HCT116 (cell line): Measurements from ENCODE around the gene ABCA8. TPM values are rescaled to one million over a fixed set of nuclear protein-coding genes. Genes with fewer than 3 reads are reported as not detected.

Experiments used
- ATAC-seq: fragments of 200-7000 bp; cut with Tn5 transposase; 2 replicates; pipeline ENCODE4 v1.9.1; 2020; ENCODE audit warnings: mild to moderate bottlenecking, moderate library complexity
- BruUV-seq: library from RNA; stranded (reverse); fragments of 400-500 nt; replicated peaks from 2 replicates; lab custom pipeline; 2021; lab: Mats Ljungman, UMichigan
- CTCF ChIA-PET: fragments of 300-600 bp; sonication (Branson Sonifier 250); formaldehyde crosslinking; loops from one replicate; lab custom pipeline; 2021; ENCODE audit warnings: antibody characterized with exemption; lab: Charles Lee
- POLR2A ChIA-PET: fragments of 300-600, 350-600 bp; sonication (Branson Sonifier 250); formaldehyde crosslinking; loops from one replicate; lab custom pipeline; 2021; ENCODE audit warnings: antibody characterized with exemption; lab: Charles Lee
- RAD21 ChIA-PET, 2 experiments: fragments of 300-600 bp; sonication (Branson Sonifier 250); formaldehyde crosslinking; loops; one replicate each; lab custom pipeline; 2023; ENCODE audit warnings: low total read pairs in 2 of 2; ENCODE audit not compliant: uncharacterized antibody in 2 of 2, unreplicated experiment in 2 of 2, low non-redundant PET in 1 of 2; lab: Charles Lee
- DNase-seq: peaks from one replicate; pipeline ENCODE4 v3.0.0-alpha.2; 2010; ENCODE audit warnings: low read depth, low spot score
- H2AFZ ChIP-seq: fragments of 200-600 bp; shearing (Covaris generic), sonication (generic); 2 replicates; pipeline ENCODE4 v1.6.1; 2017; ENCODE audit warnings: low read depth, mixed run types, mixed read lengths, antibody characterized with exemption, low read length; ENCODE audit not compliant: poor library complexity, severe bottlenecking
- H3K27ac ChIP-seq: 2 replicates; pipeline ENCODE4 v1.5.1; 2012; ENCODE audit warnings: low read depth, low read length
- H3K27me3 ChIP-seq: fragments of 200-600 bp; sonication (generic); 2 replicates; pipeline ENCODE4 v1.6.1; 2016; ENCODE audit warnings: mixed run types, low read length, mixed read lengths; ENCODE audit not compliant: insufficient read depth
- H3K36me3 ChIP-seq, 2 experiments: fragments of 200-500 bp in 1 of 2; fragments of 200-600 bp in 1 of 2; sonication (Bioruptor generic) in 1 of 2; sonication (generic) in 1 of 2; 2 replicates each; pipeline versions ENCODE4 v1.5.1 to v1.6.1; 2014 to 2016; ENCODE audit warnings: low read length in 2 of 2, inconsistent platforms in 1 of 2, mixed read lengths in 1 of 2, mixed run types in 1 of 2; ENCODE audit not compliant: insufficient read depth in 2 of 2, control insufficient read depth in 1 of 2
- H3K4me1 ChIP-seq, 2 experiments: fragments of 200-600 bp in 1 of 2; sonication (generic) in 1 of 2; 2 replicates each; pipeline versions ENCODE4 v1.5.1 to v1.6.1; 2012 to 2017; ENCODE audit warnings: low read length in 2 of 2, inconsistent platforms in 1 of 2, mild to moderate bottlenecking in 1 of 2, mixed read lengths in 1 of 2, mixed run types in 1 of 2, moderate library complexity in 1 of 2; ENCODE audit not compliant: insufficient read depth in 2 of 2, control insufficient read depth in 1 of 2
- H3K4me2 ChIP-seq: fragments of 200-600 bp; sonication (generic); 2 replicates; pipeline ENCODE4 v1.6.1; 2017; ENCODE audit warnings: mixed run types, low read length, mixed read lengths
- H3K4me3 ChIP-seq, 2 experiments: fragments of 200-600 bp in 1 of 2; sonication (generic) in 1 of 2; replicated peaks in 1 of 2; 2 replicates each; pipeline ENCODE4 v1.5.1; 2011 to 2016; ENCODE audit warnings: low read length in 2 of 2, control low read depth in 1 of 2, low read depth in 1 of 2, mild to moderate bottlenecking in 1 of 2, mixed read lengths in 1 of 2, mixed run types in 1 of 2
- H3K79me2 ChIP-seq: fragments of 200-600 bp; sonication (generic); 2 replicates; pipeline ENCODE4 v1.6.1; 2017; ENCODE audit warnings: mild to moderate bottlenecking, mixed run types, low read length, moderate library complexity, mixed read lengths; ENCODE audit not compliant: insufficient read depth
- H3K9ac ChIP-seq: fragments of 200-600 bp; sonication (generic); 2 replicates; pipeline ENCODE4 v1.6.1; 2016; ENCODE audit warnings: low read length, mixed read lengths
- H3K9me2 ChIP-seq: fragments of 200-600 bp; sonication (generic), shearing (Covaris generic); 2 replicates; pipeline ENCODE4 v1.6.1; 2017; ENCODE audit warnings: mixed run types, mild to moderate bottlenecking, moderate library complexity; ENCODE audit not compliant: insufficient read depth
- H3K9me3 ChIP-seq, 2 experiments: fragments of 200-500 bp in 1 of 2; fragments of 200-600 bp in 1 of 2; sonication (Bioruptor generic) in 1 of 2; sonication (generic) in 1 of 2; 2 replicates each; pipeline ENCODE4 v1.6.1; 2014 to 2017; ENCODE audit warnings: low read length in 2 of 2, mixed read lengths in 2 of 2, inconsistent platforms in 1 of 2, low read depth in 1 of 2, mild to moderate bottlenecking in 1 of 2, mixed run types in 1 of 2, moderate library complexity in 1 of 2; ENCODE audit not compliant: control insufficient read depth in 1 of 2, insufficient read depth in 1 of 2
- H4K20me1 ChIP-seq: fragments of 200-600 bp; sonication (generic), shearing (Covaris generic); 2 replicates; pipeline ENCODE4 v1.6.1; 2017; ENCODE audit warnings: mixed run types, mild to moderate bottlenecking, moderate library complexity; ENCODE audit not compliant: insufficient read depth
- CBX3 ChIP-seq: IDR thresholded peaks from 2 replicates; pipeline ENCODE4 v1.6.1; 2012; ENCODE audit warnings: low read depth
- CEBPB ChIP-seq: IDR thresholded peaks from 2 replicates; pipeline ENCODE4 v1.6.1; 2012; ENCODE audit warnings: low read depth
- EGR1 ChIP-seq: IDR thresholded peaks from 2 replicates; pipeline ENCODE4 v1.6.1; 2012; ENCODE audit warnings: low read depth
- ELF1 ChIP-seq: IDR thresholded peaks from 2 replicates; pipeline ENCODE4 v1.6.1; 2012; ENCODE audit warnings: low read depth, borderline replicate concordance
- EZH2 ChIP-seq: fragments of 200-600 bp; sonication (generic); IDR thresholded peaks from 2 replicates; pipeline ENCODE4 v1.6.1; 2017; ENCODE audit warnings: antibody characterized with exemption, mixed run types
- EZH2phosphoT487 ChIP-seq: fragments of 200-600 bp; IDR thresholded peaks from 2 replicates; pipeline ENCODE4 v1.6.1; 2018; ENCODE audit warnings: antibody characterized with exemption, borderline replicate concordance
- FOSL1 ChIP-seq: IDR thresholded peaks from 2 replicates; pipeline ENCODE4 v1.6.1; 2012; ENCODE audit warnings: low read depth
- JUND ChIP-seq: IDR thresholded peaks from 2 replicates; pipeline ENCODE4 v1.6.1; 2012
- POLR2A ChIP-seq: IDR thresholded peaks from 2 replicates; pipeline ENCODE4 v1.7.0; 2011; ENCODE audit warnings: borderline replicate concordance; ENCODE audit not compliant: insufficient read depth, insufficient read length; ENCODE audit errors: extremely low read depth
- POLR2AphosphoS5 ChIP-seq: IDR thresholded peaks from 2 replicates; pipeline ENCODE4 v1.6.1; 2011; ENCODE audit warnings: mild to moderate bottlenecking, low read depth, low read length, moderate library complexity
- SP1 ChIP-seq: IDR thresholded peaks from 2 replicates; pipeline ENCODE4 v1.6.1; 2012; ENCODE audit warnings: low read depth
- SRF ChIP-seq: IDR thresholded peaks from 2 replicates; pipeline ENCODE4 v1.6.1; 2012; ENCODE audit warnings: low read depth
- TCF7L2 ChIP-seq: IDR thresholded peaks from 2 replicates; pipeline ENCODE4 v1.7.0; 2011; ENCODE audit warnings: borderline replicate concordance, inconsistent platforms; ENCODE audit not compliant: insufficient read depth, insufficient read length; ENCODE audit errors: extremely low read depth
- YY1 ChIP-seq: IDR thresholded peaks from 2 replicates; pipeline ENCODE4 v1.6.1; 2011; ENCODE audit warnings: low read length, low read depth, moderate library complexity, mild to moderate bottlenecking; ENCODE audit not compliant: insufficient replicate concordance; ENCODE audit errors: extremely low read depth
- ZNF274 ChIP-seq: fragments of 200-500 bp; sonication (Bioruptor generic); IDR thresholded peaks from 2 replicates; pipeline ENCODE4 v1.6.1; 2014; ENCODE audit warnings: mild to moderate bottlenecking, low read depth, low read length, inconsistent platforms
- intact Hi-C: fragments of 100-400 bp; cut with micrococcal nuclease; formaldehyde crosslinking; loops from 2 replicates; pipeline ENCODE4 v1.10.0; 2022
- total RNA-seq: library from RNA; stranded (reverse); gene quantifications from one replicate; pipeline ENCODE4 v1.2.1, GENCODE V29; 2021; ENCODE audit not compliant: unreplicated experiment
- TF ChIP-seq, protein P1 (sequence below): IDR thresholded peaks from 2 replicates; pipeline ENCODE4 v1.6.1; 2012

ABCA8 gene
- total RNA-seq, 1 experiment from 2014 or later, result 0.44 TPM

DNA sequence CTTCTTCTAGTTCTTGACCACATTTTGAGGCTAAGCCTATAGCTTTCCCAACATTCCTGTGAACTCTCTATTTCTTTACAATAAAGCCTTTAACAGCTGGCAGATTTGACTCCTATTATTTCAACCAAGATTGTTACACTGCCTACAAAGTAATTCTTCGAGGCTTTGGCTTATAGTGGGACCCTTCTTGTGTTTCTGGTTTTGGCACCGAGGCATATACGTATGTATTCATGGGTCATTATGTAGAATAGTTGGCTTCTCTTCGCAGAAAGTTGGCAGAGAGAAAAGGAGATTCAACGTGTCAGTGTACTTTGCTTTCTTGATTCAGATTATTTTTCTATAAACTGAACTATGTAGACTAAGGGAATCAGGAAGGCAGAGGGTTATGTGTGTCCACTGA is 102.2 kb downstream of the ABCA8 start:
- intact Hi-C loops, result no loop called here
- POLR2A ChIA-PET, result no interaction called here
- no peak for ATAC-seq

DNA sequence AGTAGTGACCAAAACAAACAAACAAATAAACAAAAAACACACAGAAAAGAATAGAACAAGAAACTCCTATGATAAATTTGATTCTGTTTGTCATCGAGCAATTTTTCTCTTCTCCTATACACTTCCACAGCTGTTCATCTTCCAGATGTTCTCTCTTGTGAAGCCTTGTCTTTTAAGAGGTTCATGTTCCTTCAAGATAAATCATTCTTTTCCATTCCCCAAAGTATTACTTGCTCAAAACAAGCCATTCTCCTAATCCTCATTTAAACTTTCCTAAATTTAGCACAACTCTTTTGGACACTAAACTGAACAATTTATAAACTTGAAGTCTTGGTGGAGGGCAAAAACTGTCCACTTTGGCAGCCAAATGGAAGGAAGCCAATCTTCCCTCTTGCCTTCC is 103.3 kb downstream of the ABCA8 start:
- Histone ChIP-seq H3K4me3 (no peak overlapping the region), H3K9me3 (no peaks in the 10 kb centered on the region), H3K27me3 (no peaks in the 10 kb centered on the region), H3K9me2 (no peaks in the 10 kb centered on the region), H2AFZ (no peak overlapping the region), H3K4me1 (0 out of 4 replicates have a peak, but pooled peaks cover 0 to 5% of the 10 kb centered on the region in 2 experiments), H3K4me2 (no peak overlapping the region)
- RAD21 ChIA-PET, result no interaction called here
- CTCF ChIA-PET, result no interaction called here
- BruUV-seq, result no TSS peak
- DNase-seq, result no peak
- no peak for TF ChIP-seq ELF1
- TF ChIP-seq FOSL1, result no peak
- no peak for TF ChIP-seq EZH2
- TF ChIP-seq JUND, result no peak
- TF ChIP-seq, all 23 proteins: peak for 0
- Histone ChIP-seq H3K79me2 (no peaks in the 10 kb centered on the region), H3K27ac (no peak overlapping the region), H4K20me1 (no peaks in the 10 kb centered on the region), H3K36me3 (no peaks in the 10 kb centered on the region), H3K9ac (no peak overlapping the region)
- intact Hi-C loops, result no loop called here
- no peak for ATAC-seq
- POLR2A ChIA-PET, result no interaction called here

More for the DNA sequence above, 102.2 kb downstream of the ABCA8 start:
- Histone ChIP-seq H3K4me3 (no peak overlapping the region), H3K9me2 (no peaks in the 10 kb centered on the region), H3K9ac (no peak overlapping the region), H3K79me2 (no peaks in the 10 kb centered on the region), H2AFZ (no peak overlapping the region), H3K27ac (no peak overlapping the region), H3K9me3 (no peaks in the 10 kb centered on the region), H3K4me2 (no peak overlapping the region), H4K20me1 (no peaks in the 10 kb centered on the region), H3K36me3 (no peaks in the 10 kb centered on the region), H3K4me1 (0 out of 4 replicates have a peak, but pooled peaks cover 0 to 5% of the 10 kb centered on the region in 2 experiments), H3K27me3 (no peaks in the 10 kb centered on the region)
- no peak for DNase-seq
- ChIA-PET RAD21 (no interaction called here), CTCF (no interaction called here)
- no TSS peak for BruUV-seq
- TF ChIP-seq, protein P1, sequence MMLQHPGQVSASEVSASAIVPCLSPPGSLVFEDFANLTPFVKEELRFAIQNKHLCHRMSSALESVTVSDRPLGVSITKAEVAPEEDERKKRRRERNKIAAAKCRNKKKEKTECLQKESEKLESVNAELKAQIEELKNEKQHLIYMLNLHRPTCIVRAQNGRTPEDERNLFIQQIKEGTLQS, result no peak
- TF ChIP-seq EZH2phosphoT487 (no peak), CEBPB (no peak), ELF1 (no peak), TCF7L2 (no peak), SP1 (no peak), YY1 (no peak), POLR2AphosphoS5 (no peak), EGR1 (no peak), EZH2 (no peak), POLR2A (no peak), SRF (no peak), ZNF274 (no peak), CBX3 (no peak), FOSL1 (no peak)
